Suppressor macrophage (primary cell): ENCODE data around the gene PEX11G.

Source experiments
- DNase-seq, 4 experiments: peaks; one replicate each; pipeline ENCODE4 v3.0.0-alpha.2; 2020 to 2022

PEX11G gene

DNA sequence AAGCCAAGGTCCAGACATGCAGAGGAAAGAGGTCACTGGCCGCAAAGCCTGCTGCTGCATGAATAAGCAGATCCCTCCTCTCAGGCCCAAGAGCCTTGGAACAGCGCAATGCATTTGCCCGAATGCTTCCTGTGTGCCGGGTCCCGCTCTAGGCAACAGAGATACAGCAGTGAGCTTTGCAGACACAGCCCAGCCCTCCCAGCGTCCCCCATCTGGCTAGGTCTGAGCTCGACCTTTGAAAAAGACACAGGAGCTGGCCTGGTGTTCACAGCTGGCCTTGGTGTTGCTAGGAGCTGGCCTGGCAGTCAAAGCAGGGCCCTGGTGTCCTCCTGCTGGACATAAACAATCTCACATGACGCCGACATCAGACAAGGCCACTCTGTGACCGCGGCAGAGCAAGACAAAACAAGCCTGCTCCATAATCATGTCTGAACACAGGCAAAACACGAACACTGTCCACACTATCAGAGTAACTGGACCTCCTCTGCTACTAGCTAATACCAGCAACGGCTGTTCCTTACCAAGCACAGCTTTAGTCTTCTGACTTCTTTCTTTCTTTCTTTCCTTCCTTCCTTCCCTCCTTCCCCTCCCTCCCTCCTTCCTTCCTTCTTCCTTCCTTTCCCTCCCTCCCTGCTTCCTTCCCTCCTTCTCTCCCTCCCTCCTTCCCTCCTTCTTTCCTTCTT lies 5.7 kb upstream of the PEX11G start:
- peak in 3 of 4 experiments; percentile 24 to 45 (median 36) for DNase-seq

GRCh38 chr19:7492558-7492957 lies 3.7 kb upstream of the PEX11G start:
- DNase-seq = peak in 1 of 4 experiments; percentile 24

GRCh38 chr19:7492142-7492541 lies 3.3 kb upstream of the PEX11G start:
- DNase-seq = peak; percentile 84 to 98 (median 92)

DNA sequence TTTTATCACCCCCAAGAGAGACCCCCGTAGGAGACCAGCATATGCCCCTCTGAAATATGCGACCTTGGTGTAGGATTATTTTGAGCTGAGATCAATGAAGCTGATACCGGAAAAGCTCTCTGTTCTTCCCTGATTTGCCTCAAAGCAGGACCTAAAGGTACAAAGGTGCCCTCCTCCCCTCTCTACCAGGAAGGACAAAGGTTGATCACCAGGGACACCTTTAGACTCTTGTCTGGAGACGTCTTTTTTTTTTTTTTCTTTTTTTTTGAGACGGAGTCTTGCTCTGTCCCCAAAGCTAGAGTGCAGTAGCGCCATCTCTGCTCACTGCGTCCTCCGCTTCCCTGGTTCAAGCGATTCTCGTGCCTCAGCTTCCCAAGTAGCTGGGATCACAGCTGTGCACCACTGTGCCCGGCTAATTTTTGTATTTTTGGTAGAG lies 792 bp upstream of the PEX11G start:
- DNase-seq = no peak

DNA sequence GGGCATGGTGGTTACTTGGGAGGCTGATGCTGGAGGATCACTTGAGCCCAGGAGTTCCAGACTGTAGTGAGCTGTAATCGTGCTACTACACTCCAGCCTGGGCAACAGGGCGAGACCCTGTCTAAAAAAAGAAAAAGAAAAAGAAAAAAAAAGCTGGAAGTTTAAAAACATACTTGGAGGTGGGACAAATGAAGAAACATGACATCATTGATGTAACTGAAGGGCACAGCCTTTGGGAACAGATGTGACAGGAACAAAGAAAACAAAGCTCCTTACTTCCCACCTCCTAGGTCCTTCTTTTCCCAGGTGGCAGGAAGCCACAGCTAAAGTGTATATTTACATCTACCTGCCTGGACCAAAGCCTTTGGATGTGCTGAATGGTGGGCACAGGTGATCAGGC lies 1.9 kb downstream of the PEX11G start:
- DNase-seq = no peak

DNA sequence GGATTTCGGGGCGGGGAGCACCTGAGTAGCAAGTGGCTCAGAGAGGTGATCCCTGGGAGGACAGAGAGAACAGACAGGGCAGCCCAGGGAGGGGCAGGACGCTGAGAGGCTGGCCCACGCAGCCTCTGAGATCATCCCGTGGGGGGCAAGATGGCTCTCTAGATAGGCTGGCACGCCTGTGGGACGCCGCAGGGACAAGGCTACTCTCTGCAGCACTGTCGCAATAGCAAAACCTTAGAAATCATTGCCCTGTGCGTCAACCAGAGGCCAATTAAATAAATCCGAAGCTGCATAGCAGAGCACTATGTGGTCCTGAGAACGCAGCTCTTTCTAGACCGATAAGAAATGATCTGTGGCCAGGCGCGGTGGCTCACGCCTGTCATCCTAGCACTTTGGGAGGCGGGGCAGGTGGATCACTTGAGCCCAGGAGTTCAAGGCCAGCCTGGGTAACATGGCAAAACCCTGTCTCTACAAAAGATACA lies 5.1 kb downstream of the PEX11G start:
- DNase-seq = no peak

- DNase-seq = peak; percentile 28 to 35 (median 32)
Measured at GRCh38 chr19:7482584-7483439, 6.0 kb downstream of the PEX11G start.

GRCh38 chr19:7480970-7481255 lies 7.9 kb downstream of the PEX11G start:
- peak; percentile 83 to 93 (median 90) for DNase-seq

DNA sequence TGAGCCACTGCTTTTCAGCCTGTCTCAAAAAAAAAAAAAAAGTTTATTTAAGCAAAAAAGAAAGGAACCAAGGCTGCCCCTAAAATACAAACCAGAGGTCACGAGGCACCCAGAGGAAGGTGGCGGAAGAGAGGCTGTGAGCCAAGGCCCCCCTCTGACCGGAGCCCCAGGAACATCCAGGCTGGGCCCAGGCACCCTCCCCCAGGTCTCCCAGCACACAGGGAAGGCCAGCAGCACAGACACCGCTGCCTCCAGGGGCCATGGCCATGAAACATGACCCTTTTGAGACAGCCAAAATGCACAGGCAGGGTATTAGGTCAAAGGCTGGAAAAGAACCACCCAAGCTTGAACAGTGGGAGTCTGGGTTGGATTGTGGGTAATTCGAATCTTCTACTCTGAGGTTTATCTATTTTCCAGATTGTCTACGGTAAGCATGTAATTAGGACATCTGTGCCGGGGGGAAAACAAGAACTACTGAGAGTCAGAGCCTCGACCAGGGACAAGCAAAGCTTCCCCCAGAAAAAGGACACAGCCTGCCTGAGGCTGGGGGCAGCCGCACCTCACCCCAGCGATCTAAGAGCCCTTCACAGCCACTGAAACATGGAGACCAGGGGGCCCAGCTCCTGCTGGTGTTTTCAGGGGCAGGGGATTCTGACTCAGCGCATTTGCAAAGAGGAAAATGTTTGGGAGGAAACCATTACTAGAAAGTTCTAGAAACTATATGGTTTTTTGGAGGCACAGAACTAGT lies 8.4 kb downstream of the PEX11G start:
- DNase-seq = peak; percentile 24 to 64 (median 58)

DNA sequence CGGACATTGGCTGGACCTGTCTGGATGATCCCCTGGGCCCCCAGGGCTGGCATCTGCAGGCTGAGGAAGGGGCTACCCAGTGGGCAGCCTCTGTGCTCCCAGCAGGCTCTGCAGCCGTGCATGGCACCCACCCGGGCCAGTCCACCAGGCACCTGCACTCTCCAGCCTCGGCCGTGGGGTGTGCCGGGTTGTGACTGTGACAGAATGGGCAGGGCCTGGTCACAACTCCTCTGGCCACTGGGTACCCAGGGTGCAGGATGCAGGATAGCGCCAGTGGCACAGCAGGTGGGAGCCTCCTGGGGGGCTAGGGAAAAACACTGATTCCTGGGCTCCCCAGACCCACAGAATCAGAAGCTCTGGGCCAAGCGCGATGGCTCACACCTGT lies 10.0 kb downstream of the PEX11G start:
- no peak for DNase-seq

DNA sequence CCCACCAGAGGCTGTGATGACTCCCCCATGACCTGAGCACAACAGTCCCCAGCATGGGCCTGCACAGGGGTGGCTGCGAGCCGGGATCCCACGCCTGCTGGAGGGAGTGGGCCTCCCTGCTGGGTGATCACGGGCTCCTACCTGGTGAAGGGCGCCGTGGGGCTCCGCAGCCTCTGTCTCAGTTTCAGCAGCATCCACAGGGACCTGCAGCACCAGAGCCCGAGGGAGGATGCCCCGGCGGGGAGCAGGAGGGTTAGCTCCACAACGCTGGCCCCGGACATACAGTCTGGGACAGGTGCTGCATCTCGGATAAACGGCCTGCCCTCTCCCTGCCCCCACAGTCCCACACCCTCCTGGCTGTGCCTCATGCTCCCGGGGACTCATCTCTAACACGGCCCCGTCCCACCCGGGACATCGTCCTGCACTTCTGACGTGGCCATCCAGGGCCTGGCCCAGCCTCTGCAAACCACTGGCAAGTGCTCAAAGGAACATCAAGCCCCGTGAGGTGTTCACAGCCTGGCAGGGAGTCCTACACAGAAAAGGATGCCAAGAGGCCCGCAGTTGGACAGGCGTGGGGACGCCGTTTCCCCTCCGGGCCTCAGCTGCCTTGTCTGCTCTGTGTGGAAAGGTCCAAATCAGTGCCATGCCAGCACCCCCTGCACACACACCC lies 10.5 kb downstream of the PEX11G start:
- no peak for DNase-seq

- DNase-seq = no peak
Measured at GRCh38 chr19:7477758-7478157, 11.1 kb downstream of the PEX11G start.

DNA sequence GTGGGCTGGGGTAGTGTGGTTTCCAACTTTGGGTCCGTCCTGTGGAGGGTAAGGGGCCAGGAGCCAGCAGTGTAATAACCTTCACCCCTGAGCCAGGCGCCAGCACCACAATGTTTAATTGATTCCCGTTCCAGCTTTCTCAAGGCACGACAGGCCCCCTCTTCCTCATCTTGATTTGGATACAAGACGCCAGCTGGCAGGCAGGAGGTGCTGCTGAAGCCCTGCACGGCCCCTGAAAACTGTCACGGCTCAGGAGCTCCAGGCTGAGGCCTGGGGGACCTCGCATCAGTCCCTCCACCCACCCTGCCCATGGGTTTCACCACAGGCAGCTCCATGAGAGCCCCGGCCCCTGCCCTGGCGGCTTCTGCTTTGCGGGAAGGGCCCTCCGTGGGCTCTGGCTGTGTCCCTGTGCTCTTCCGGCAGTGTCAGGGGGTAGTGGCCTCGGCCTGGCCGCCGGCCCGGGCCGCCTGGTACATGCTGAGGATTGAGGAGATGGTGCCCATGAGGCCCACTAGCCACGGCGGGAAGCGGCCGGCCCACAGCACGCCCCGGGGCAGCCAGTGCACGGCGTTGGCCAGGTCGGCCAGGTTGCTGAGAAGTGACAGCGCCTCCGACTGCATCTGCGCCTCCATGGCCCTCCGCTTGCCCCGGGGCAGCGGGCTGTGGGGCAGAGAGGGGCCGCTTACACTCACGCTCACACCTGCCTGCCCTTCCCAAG lies 11.9 kb downstream of the PEX11G start:
- no peak for DNase-seq

- no peak for DNase-seq
Measured at GRCh38 chr19:7476241-7476640, 12.6 kb downstream of the PEX11G start.

- no peak for DNase-seq
Measured at GRCh38 chr19:7475665-7476064, 13.2 kb downstream of the PEX11G start.

GRCh38 chr19:7471696-7472615 lies 16.9 kb downstream of the PEX11G start:
- peak; percentile 23 to 71 (median 43) for DNase-seq

- DNase-seq = no peak
Measured at GRCh38 chr19:7470540-7471305, 18.1 kb downstream of the PEX11G start.

DNA sequence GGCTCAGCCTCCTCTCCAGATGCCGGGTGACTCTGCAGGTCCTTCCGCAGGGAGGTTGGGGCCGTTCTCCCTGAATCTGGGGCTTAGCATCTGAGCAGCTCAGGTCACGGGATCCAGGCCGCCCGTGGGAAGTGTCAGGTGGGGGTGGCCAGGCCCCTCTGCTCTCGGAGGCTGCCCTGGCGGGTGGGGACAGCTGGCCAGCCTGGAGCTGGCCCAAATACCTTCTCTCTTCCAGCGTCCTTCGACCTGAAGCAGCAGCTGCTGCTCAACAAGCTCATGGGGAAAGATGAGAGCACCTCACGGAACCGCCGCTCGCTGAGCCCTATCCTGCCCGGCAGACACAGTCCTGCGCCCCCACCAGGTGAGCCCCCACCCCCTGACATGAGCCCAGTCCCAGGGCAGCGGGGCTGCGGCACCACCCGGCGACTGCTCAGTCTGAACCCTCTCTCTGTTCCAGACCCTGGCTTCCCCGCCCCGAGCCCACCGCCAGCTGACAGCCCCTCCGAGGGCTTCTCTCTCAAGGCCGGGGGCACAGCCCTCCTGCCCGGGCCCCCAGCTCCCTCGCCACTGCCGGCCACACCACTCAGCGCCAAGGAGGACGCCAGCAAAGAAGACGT lies 19.1 kb downstream of the PEX11G start:
- no peak for DNase-seq

DNA sequence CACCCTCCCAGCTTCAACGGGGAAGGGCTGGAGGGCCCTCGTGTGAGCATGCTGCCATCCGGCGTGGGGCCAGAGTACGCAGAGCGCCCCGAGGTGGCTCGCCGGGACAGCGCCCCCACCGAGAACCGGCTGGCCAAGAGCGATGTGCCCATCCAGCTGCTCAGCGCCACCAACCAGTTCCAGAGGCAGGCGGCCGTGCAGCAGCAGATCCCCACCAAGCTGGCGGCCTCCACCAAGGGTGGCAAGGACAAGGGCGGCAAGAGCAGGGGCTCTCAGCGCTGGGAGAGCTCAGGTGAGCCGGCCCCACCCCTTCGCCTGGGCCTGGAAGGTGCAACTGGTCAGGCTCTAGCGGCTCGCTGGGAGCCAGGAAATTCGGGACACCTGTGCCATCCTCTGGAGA lies 20.0 kb downstream of the PEX11G start:
- no peak for DNase-seq
